HL-60 (cell line): ENCODE data around the gene NR2C1.

Source experiments
- GABPA ChIP-seq: IDR thresholded peaks from 2 replicates; pipeline ENCODE4 v1.6.1; 2012; ENCODE audit warnings: low read depth
- POLR2AphosphoS5 ChIP-seq: IDR thresholded peaks from 2 replicates; pipeline ENCODE4 v1.6.1; 2012; ENCODE audit warnings: low read depth
- REST ChIP-seq: IDR thresholded peaks from 2 replicates; pipeline ENCODE4 v1.6.1; 2012; ENCODE audit warnings: low read depth; ENCODE audit not compliant: insufficient replicate concordance
- SPI1 ChIP-seq: IDR thresholded peaks from 2 replicates; pipeline ENCODE4 v1.6.1; 2012; ENCODE audit warnings: low read depth, mild to moderate bottlenecking, borderline replicate concordance
- TF ChIP-seq, protein P1 (sequence below): IDR thresholded peaks from one replicate; pipeline ENCODE4 v1.5.1; 2011; ENCODE audit warnings: low read length, control low read depth, inconsistent platforms; ENCODE audit not compliant: insufficient read depth

GRCh38 chr12:95057424-95057823 is 16.0 kb downstream of the NR2C1 start:
- TF ChIP-seq, protein P1, sequence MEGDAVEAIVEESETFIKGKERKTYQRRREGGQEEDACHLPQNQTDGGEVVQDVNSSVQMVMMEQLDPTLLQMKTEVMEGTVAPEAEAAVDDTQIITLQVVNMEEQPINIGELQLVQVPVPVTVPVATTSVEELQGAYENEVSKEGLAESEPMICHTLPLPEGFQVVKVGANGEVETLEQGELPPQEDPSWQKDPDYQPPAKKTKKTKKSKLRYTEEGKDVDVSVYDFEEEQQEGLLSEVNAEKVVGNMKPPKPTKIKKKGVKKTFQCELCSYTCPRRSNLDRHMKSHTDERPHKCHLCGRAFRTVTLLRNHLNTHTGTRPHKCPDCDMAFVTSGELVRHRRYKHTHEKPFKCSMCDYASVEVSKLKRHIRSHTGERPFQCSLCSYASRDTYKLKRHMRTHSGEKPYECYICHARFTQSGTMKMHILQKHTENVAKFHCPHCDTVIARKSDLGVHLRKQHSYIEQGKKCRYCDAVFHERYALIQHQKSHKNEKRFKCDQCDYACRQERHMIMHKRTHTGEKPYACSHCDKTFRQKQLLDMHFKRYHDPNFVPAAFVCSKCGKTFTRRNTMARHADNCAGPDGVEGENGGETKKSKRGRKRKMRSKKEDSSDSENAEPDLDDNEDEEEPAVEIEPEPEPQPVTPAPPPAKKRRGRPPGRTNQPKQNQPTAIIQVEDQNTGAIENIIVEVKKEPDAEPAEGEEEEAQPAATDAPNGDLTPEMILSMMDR = no peak
- TF ChIP-seq POLR2AphosphoS5 (no peak), REST (no peak), SPI1 (no peak), GABPA (no peak)
